Lower leg skin (tissue), 3 donors: ENCODE data around the gene CXorf65.

Experiments used
- POLR2A ChIP-seq, 2 donors: fragments of 450-650 bp; IDR thresholded peaks; one replicate each; pipeline ENCODE4 v1.6.1; 2016 to 2017; ENCODE audit warnings: antibody characterized with exemption in 2 of 2, mild to moderate bottlenecking in 1 of 2, moderate library complexity in 1 of 2
- TF ChIP-seq, protein P1 (sequence below), 3 donors: fragments of 450-650 bp; IDR thresholded peaks; one replicate each; pipeline ENCODE4 v1.5.1; 2016; ENCODE audit warnings: antibody characterized with exemption in 3 of 3, mild to moderate bottlenecking in 3 of 3, moderate library complexity in 2 of 3

DNA sequence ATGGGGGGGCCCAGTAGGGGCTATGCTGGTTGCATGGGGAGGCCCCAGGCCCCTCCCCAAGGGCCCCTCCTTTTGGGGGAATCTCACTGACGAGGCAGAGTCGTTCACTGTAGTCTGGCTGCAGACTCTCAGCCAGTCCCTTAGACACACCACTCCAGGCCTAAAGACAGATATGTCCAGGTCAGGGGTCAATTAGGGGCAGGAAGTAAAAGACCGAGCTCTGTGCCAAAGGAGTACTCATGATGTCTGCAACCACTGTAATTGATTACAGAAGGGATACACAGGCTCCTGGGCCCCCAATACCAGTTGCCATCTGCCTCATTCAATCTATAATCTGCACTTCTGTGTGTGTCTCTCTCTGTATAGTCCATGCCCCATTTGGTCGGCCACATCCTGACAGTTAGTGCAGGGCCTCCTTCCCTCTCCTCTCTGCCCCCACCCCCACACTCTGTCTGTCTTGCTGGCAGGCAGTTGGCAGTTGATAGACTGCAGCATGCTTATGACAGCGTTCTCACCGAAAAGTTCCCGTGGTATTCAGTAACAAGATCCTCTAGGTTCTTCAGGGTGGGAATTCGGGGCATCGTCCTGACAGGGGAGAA lies 1.3 kb upstream of the CXorf65 start:
- TF ChIP-seq POLR2A (IDR thresholded peaks at IDR 0.05): no peak
- TF ChIP-seq, protein P1, sequence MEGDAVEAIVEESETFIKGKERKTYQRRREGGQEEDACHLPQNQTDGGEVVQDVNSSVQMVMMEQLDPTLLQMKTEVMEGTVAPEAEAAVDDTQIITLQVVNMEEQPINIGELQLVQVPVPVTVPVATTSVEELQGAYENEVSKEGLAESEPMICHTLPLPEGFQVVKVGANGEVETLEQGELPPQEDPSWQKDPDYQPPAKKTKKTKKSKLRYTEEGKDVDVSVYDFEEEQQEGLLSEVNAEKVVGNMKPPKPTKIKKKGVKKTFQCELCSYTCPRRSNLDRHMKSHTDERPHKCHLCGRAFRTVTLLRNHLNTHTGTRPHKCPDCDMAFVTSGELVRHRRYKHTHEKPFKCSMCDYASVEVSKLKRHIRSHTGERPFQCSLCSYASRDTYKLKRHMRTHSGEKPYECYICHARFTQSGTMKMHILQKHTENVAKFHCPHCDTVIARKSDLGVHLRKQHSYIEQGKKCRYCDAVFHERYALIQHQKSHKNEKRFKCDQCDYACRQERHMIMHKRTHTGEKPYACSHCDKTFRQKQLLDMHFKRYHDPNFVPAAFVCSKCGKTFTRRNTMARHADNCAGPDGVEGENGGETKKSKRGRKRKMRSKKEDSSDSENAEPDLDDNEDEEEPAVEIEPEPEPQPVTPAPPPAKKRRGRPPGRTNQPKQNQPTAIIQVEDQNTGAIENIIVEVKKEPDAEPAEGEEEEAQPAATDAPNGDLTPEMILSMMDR (IDR thresholded peaks at IDR 0.05): no peak
